Ishikawa (cell line): ENCODE results near the gene IMMP2L.

Experiments used
- CEBPB ChIP-seq: IDR thresholded peaks from 2 replicates; pipeline ENCODE4 v1.6.1; 2012
- EGR1 ChIP-seq: IDR thresholded peaks from 2 replicates; pipeline ENCODE4 v1.6.1; 2012
- EP300 ChIP-seq: IDR thresholded peaks from 2 replicates; pipeline ENCODE4 v1.6.1; 2012; ENCODE audit warnings: borderline replicate concordance
- NFIC ChIP-seq: IDR thresholded peaks from 2 replicates; pipeline ENCODE4 v1.6.1; 2012
- TF ChIP-seq, protein P1 (sequence below): IDR thresholded peaks from 2 replicates; pipeline ENCODE4 v1.6.1; 2012
- TF ChIP-seq, protein P2 (sequence below): IDR thresholded peaks from 2 replicates; pipeline ENCODE4 v1.6.1; 2012; ENCODE audit warnings: low read depth, mild to moderate bottlenecking

DNA sequence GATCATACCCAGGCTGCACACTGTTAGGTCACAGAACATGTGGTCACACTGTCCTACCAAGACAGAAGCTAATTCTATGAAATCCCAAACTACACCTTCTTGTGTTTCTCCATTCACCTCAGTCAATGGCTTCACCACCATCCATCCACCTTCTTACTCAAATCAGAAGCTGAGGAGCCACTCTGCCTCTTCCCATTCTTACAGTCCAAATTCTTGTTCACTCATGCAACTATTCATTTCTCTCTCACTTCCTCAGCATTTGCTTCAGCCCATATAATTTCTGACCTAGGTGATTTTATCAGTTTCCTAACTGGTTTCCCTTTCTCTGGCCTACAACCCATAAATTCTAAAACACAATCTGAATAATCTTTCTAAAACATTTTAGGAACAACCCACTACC is 242.2 kb downstream of the IMMP2L start:
- TF ChIP-seq NFIC (no peak), EGR1 (no peak), CEBPB (no peak), EP300 (no peak)
- TF ChIP-seq, protein P1, sequence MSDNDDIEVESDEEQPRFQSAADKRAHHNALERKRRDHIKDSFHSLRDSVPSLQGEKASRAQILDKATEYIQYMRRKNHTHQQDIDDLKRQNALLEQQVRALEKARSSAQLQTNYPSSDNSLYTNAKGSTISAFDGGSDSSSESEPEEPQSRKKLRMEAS, result no peak
- TF ChIP-seq, protein P2, sequence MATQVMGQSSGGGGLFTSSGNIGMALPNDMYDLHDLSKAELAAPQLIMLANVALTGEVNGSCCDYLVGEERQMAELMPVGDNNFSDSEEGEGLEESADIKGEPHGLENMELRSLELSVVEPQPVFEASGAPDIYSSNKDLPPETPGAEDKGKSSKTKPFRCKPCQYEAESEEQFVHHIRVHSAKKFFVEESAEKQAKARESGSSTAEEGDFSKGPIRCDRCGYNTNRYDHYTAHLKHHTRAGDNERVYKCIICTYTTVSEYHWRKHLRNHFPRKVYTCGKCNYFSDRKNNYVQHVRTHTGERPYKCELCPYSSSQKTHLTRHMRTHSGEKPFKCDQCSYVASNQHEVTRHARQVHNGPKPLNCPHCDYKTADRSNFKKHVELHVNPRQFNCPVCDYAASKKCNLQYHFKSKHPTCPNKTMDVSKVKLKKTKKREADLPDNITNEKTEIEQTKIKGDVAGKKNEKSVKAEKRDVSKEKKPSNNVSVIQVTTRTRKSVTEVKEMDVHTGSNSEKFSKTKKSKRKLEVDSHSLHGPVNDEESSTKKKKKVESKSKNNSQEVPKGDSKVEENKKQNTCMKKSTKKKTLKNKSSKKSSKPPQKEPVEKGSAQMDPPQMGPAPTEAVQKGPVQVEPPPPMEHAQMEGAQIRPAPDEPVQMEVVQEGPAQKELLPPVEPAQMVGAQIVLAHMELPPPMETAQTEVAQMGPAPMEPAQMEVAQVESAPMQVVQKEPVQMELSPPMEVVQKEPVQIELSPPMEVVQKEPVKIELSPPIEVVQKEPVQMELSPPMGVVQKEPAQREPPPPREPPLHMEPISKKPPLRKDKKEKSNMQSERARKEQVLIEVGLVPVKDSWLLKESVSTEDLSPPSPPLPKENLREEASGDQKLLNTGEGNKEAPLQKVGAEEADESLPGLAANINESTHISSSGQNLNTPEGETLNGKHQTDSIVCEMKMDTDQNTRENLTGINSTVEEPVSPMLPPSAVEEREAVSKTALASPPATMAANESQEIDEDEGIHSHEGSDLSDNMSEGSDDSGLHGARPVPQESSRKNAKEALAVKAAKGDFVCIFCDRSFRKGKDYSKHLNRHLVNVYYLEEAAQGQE, result no peak
